Skeletal muscle cell (primary cell): ENCODE data around the gene PDCD5.
A peak's percentile ranks its signal among the peaks of the same experiment; 100 is the strongest.
"Not testable (repeated sequence)": the region's sequence is repeated elsewhere in the genome, so short reads cannot be mapped to it uniquely, and the experiment has no call there.

ENCODE experiments used
- DNase-seq: peaks from one replicate; pipeline ENCODE4 v3.0.0-alpha.2; 2010; ENCODE audit warnings: low read depth
- H3K4me3 ChIP-seq: 2 replicates; pipeline ENCODE4 v1.5.1; 2011; ENCODE audit warnings: low read depth, mild to moderate bottlenecking, control low read depth, low read length, moderate library complexity

PDCD5 gene

DNA sequence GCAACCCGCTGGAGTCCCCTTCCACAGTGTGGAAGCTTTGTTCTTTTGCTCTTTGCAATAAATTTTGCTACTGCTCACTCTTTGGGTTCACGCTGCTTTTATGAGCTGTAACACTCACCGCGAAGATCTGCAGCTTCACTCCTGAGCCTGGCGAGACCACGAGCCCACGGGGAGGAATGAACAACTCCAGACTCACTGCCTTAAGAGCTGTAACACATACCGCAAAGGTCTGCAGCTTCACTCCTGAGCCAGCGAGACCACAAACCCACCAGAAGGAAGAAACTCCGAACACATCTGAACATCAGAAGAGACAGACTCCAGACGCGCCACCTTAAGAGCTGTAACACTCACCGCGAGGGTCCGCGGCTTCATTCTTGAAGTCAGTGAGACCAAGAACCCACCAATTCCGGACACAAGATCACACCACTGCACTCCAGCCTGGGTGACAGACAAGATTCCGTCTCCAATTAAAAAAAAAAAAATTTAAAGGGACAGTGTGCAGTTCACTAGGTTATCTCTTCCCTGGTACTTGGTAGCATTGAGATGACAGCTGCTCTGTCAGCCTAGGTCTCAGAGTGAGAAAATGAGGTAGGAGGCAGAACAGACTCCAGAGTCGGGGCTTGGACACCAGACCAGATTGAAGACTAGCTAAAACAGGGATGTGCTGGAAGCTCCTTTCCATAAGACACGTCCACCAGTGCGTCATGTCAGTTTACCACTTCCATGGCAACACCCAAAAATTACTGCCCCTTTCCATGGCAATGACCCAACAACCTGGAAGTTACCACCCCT lies 8.1 kb upstream of the PDCD5 start:
- DNase-seq, H3K4me3 ChIP-seq: not testable (repeated sequence)

DNA sequence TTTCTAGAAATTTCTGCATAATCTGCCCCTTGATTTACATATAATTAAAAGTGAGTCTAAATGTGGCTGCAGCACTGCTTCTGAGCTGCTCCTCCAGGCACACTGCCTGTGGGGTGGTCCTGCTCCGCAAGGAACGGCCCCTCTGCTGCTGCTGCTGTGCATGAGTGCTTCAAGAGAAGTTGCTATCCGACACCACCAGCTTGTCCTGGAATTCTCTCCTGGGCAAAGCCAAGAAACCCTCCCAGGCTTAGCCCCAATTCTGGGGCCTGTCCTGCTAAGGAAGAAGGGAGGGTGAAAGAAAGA lies 7.5 kb upstream of the PDCD5 start:
- H3K4me3 ChIP-seq: no peak overlapping the region

DNA sequence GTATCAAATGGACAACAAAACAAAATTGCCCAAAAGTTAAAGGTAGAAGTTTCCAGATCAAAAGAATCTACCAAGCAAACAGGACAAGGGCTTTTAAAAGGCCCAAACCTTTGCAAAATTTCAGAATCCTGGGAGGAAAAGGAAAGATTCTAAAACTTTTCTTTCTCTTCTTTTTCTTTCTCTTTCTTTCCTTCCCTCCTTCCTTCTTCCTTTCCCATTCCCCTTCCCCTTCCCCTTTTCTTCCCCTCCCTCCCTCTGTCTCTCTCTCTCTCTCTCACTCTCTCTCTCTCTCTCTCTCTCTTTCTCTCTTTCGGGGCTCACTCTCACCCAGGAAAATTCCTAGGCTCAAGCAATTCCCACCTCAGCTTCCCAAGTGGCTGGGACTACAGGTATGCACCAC lies 4.2 kb upstream of the PDCD5 start:
- H3K4me3 ChIP-seq: no peak overlapping the region
- DNase-seq: no peak

More for the DNA sequence above, 7.5 kb upstream of the PDCD5 start:
- no peak for DNase-seq

DNA sequence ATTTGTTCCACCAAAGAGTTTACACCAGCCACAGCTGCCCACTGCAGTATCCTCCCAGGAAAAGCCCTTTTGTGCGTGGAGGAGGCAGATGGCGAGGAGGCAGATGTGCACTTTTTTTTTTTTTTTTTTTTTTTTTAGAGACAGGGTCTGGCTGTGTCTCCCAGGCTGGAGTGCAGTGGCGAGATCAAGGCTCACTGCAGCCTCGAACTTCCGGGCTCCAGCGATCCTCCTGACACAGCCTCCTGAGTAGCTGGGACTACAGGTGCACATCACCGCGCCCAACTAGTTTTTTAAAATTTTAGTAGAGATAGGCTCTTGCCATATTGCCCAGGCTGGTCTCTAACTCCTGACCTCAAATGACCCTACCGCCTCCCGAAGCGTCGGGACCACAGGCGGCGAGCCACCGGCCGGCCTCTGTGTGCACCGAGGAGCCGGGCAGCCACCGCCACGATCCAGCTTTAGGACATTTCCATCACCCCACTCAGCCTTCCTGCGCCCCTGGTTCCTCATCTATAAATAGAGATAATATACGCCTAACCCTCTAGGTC lies 563 bp upstream of the PDCD5 start:
- peak overlapping the region; percentile 94 for H3K4me3 ChIP-seq
- DNase-seq: no peak

DNA sequence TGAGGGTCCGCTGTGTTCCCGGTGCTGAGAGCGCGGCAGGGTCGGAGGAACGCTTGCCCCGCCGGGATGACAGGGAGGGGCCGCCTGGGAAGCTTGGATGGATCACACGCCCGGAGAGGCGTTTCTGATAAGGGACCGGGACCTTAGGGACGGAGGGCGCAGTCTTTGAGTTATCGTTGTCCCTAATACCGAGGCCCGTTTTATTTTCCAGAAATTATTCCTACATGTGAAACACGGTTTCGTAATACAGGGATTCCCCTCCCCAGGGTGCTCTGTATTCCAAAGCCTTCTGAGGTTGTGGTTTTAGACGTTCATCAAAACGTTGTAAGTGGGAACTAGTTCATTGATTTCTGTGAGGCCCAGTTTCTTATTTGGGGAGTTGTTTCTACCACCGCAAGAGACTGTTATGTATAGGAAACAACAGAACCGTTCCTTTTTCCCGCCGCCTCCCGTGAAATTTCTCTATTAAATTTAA lies 752 bp downstream of the PDCD5 start:
- peak overlapping the region; percentile 94 for H3K4me3 ChIP-seq
- DNase-seq: no peak

DNA sequence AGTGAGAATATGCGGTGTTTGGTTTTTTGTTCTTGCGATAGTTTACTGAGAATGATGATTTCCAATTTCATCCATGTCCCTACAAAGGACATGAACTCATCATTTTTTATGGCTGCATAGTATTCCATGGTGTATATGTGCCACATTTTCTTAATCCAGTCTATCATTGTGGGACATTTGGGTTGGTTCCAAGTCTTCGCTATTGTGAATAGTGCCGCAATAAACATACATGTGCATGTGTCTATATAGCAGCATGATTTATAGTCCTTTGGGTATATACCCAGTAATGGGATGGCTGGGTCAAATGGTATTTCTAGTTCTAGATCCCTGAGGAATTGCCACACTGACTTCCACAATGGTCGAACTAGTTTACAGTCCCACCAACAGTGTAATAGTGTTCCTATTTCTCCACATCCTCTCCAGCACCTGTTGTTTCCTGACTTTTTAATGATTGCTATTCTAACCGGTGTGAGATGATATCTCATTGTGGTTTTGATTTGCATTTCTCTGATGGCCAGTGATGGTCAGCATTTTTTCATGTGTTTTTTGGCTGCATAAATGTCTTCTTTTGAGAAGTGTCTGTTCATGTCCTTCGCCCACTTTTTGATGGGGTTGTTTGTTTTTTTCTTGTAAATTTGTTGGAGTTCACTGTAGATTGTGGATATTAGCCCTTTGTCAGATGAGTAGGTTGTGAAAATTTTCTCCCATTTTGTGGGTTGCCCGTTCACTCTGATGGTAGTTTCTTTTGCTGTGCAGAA lies 6.9 kb downstream of the PDCD5 start:
- H3K4me3 ChIP-seq, DNase-seq: not testable (repeated sequence)

DNA sequence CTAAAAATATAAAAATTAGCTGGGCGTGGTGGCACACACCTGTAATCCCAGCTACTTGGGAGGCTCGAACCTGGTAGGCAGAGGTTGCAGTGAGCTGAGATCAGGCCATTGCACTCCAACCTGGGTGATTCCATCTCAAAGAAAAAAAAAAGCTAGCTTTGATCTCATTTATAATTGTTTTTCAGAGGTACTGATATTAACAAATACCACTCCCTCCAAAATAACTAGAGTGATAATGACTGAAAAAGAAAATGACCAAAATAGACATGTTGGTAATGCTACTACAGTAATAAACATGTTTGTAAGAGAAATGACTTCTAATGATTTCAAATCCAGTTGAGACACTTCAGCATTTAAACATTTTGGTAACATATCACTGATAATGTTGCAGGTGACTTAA lies 13.0 kb downstream of the PDCD5 start:
- no peak for DNase-seq
- H3K4me3 ChIP-seq: no peak overlapping the region

DNA sequence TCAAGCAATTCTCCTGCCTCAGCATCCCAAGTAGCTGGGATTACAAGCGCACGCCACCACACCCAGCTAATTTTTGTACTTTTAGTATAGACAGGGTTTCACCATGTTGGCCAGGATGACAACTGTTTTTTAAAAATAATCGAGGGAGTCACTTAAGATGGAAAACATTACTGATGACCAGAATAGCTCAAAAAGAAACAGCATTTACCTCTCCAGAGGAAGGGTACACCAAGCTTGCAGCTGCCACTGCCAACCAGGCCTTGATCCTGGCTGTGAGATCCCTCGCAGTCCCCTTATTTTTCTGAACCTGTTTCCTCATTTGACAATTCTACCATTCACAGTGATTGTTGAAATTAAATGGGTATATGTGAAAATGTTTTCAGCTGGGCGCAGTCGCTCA lies 14.5 kb downstream of the PDCD5 start:
- DNase-seq: no peak
- H3K4me3 ChIP-seq: no peak overlapping the region

DNA sequence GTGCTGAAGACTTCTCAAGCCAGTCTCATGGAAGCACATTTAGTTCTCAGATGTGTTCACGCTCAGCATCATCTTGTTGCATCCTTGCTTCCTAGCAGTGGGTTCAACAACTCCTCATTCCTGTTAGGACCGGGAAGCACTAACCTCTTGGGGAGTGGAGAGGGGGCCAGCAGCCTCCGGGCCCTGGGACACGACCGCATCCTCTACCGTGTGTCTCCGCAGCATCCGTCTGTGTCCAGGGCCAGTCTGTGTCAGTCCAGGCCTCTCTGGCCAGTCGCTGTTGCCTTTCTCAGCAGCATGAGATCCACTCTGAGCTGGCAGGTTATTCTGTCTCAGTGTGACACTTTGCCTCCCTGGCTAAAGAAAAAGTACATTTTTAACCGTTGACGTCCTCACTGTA lies 17.0 kb downstream of the PDCD5 start:
- H3K4me3 ChIP-seq: no peak overlapping the region
- DNase-seq: no peak

DNA sequence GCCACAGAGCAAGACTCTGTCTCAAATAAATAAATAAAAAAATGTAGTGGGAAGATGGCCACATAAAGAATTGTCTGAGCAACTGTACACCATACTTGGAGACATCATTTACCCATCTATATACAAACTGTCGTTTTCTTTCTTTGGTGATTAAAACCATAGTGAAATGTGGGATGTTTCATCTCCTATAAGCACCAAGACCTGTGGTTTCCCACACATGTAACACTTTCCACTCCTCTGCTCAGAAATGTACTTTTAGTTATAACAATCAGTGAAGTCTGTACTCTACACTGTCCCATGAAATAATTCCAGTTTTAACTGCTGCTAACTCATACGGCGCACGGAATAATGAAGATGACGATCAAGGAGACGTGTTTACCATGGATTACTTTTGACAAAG lies 18.3 kb downstream of the PDCD5 start:
- H3K4me3 ChIP-seq: no peak overlapping the region
- no peak for DNase-seq

DNA sequence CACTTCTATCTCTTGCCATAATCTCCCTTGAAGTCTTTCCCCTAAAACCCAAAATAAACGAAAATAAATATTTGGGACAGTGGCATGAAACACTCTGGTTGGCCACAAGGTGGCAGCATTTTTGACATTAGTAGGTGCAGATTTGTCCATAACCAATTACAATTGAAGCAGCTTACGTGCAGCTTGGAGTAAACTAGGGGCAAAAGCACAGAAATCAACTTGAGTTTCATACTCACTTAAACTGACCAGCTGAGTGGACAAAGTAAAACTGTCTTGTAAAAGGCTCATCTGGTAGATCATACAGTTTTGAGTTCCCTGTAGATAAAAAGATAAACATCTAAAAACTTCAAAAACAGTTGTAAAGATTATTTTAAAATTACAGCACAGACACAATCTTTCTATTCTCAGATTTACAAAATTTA lies 18.8 kb downstream of the PDCD5 start:
- peak; percentile 22 for DNase-seq
- H3K4me3 ChIP-seq: no peak overlapping the region

DNA sequence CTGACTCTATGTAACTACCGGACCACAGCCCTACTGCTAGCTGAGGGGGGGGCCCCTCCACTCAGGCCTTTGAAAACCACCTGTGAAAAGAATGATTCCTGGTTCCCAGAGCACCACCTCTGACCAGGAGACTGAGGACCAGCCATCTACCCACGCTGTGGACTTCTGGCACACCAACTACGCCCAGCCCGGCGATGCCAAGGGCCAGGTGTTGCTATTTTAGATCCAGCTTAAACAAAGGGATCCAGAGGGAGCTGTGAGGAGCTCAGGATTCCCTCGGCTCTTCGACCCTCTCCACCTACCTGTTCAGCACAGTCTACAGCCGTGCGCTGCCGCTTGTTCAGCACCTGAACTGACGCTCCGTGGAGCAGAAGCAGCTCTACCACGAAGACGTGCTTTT lies 23.0 kb downstream of the PDCD5 start:
- H3K4me3 ChIP-seq: no peak overlapping the region
- DNase-seq: no peak

DNA sequence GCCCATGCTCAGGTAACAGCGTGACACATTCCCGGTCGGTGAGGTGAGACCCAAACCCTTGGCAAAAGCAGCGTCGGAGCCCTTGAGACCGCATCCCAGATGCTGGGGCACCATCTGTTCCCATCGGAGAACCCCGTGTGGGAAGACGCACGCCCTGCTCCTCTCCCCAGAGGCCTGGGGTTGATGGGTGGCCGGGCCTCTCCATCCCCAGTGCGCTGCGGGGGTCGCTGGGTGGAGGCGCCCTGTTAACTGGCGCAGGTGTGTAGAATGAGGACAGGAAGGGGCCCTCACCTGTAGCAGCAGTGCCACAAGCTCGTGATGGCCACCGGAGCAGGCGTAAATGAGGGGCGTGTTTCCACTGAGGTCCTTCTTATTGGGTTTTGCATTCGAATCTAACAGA lies 24.6 kb downstream of the PDCD5 start:
- no peak overlapping the region for H3K4me3 ChIP-seq
- no peak for DNase-seq

DNA sequence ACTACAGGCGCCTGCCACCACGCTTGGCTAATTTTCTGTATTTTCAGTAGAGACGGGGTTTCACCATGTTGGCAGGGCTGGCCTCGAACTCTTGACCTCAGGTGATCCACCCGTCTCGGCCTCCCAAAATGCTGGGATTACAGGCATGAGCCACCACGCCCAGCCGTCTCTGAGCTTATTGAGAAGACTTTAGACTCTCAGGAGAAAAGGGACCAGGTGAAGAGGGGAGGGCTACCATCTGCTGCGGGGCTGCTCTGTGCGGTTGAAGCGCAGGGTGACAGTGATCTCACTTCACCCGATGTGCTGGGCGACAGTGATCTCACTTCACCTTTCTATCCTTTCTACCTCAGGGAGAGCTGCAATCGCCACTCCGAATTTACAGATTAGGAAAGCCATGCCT lies 25.3 kb downstream of the PDCD5 start:
- no peak overlapping the region for H3K4me3 ChIP-seq

DNA sequence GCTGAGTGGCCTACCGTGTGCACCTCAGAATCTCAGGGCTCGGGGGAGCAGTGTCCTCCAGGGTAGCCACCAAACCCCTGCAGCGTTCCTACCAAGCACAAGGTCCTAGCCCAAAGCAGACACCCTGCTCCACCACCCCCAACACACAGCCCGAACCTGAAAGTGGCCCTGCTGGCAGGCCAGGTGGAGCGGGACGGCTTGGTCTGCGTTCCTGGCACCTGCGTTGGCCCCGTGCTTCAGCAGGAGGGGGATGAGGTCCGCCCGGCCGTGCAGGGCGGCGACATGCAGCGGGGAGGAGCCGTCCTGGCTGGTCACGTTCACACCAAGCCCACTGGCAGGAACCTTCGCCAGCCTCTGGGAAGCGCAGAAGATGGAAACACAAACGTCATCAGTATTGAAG lies 26.5 kb downstream of the PDCD5 start:
- H3K4me3 ChIP-seq: no peak overlapping the region
- DNase-seq: no peak

More for the DNA sequence above, 25.3 kb downstream of the PDCD5 start:
- no peak for DNase-seq

DNA sequence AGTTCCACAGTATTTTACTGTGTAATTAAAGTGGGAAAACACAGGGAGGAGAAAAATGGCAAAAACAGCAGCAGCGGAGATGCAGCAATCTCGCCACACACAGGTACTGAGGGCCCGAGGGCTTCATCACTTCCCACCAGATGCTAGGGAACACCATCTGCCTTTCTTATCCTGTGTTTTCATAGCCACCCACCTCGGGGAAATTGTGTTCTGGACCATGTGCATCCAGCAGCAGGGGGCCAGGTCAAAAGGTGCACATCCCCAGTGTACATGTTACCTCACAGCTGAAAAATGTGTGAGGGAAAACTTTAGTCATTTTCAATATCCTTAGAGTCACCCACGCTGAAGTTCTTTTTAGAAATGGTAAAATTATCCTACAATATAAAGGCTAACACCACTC lies 30.2 kb downstream of the PDCD5 start:
- DNase-seq: peak; percentile 69
- no peak overlapping the region for H3K4me3 ChIP-seq

DNA sequence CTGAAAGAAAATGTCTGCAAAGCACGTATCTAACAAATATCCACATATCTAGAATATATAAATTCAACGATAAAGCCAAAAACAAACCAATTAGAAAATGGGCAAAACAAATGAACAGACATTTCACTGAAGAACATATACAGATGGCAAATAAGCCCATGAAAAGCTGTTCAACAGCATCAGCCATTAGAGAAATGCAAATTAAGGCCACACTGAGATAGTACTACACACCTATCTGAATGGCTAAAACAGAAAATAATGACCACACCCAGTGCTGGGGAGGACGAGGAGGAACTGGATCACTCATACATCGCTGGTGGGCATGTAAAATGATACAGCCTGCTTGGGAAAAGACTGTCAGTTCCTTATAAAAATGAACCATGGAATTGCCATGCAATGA lies 32.0 kb downstream of the PDCD5 start:
- H3K4me3 ChIP-seq: no peak overlapping the region
- DNase-seq: no peak

DNA sequence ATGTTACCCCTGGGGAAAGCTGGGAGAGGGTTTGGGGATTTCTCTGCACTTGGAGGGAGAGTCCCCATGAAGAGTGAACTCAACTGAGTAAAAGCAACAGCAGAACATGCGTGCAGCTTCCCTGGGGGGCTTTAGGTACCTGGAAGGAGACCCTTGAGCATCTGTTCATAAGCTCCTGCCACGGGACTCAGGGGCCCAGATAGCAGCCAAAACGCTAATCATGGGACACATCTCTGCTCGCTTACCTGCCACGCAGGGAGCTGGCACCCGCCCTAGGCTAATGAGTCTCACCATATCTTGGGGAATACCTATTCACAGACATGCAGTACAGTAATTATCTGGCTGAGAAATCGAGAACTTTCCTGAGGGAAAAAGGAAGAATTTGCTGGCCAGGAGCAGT lies 33.9 kb downstream of the PDCD5 start:
- no peak for DNase-seq
- no peak overlapping the region for H3K4me3 ChIP-seq

DNA sequence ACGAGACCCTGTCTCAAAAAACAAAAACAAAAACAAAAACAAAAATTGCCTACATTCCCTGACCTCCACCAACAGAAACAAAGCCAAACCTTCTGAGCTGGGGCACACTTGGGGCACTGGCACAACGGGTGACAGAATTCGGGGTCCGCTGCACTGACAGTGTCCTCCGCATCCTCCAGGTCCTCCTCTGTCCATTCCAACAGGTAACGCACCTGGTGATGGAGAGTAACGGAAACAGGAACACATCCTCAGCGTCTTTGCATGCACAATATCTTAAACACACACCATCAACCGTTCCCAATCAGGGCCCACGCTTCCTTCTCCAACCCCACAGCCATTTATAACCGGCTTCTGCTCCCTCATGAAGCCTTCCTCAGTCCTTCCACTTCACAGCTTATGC lies 34.6 kb downstream of the PDCD5 start:
- DNase-seq: no peak
- no peak overlapping the region for H3K4me3 ChIP-seq

DNA sequence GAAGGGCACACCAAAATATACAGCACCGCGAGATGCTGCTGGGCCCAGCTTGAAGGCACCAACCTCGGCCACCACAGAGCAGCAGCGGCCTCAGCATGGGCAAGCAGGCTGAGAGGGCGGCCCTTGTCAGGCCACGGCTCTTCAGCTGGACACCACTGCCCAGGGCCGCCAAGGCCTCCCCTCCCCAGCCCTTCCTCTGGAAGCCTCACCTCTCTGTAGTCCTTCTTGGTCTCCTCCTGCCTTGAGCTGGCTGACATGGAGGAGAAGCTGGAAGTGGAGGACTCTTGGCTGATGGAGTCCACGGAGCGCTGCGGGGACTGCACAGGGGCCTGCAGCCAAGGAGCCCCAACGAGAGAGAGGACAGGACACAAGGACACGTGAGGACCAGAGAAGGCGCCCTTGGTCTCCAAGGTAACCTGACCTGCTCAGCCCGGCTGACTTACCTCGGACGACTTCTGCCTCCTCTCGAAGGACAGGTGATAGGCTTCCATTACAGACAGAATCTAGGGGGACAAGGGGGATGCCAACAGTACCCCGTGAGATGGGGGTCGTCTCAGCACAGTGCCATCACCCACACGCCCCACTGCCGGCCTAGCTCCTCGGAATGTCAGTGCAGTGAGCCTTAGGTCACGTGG lies 38.2 kb downstream of the PDCD5 start:
- DNase-seq: no peak
- H3K4me3 ChIP-seq: no peak overlapping the region
